ENCODE data around the gene POLR2A.

GRCh38 chr17:7513850-7514419 is 29.8 kb downstream of the POLR2A start:
- no peak for TF ChIP-seq GABPA (IDR thresholded peaks at IDR 0.05 in 1 of 2, conservative IDR thresholded peaks at IDR 0.05 in 1 of 2)
- TF ChIP-seq CTCF (IDR thresholded peaks at IDR 0.05; ENCODE audit: low read depth, low read length, missing input control) = no peak
- no peak for TF ChIP-seq TAF1 (conservative IDR thresholded peaks at IDR 0.05)
- TF ChIP-seq HNF4A (conservative IDR thresholded peaks at IDR 0.05) = no peak
- TF ChIP-seq RXRA (IDR thresholded peaks at IDR 0.05) = no peak
- TF ChIP-seq YY1 (IDR thresholded peaks at IDR 0.05) = no peak
- TF ChIP-seq EGR1 (IDR thresholded peaks at IDR 0.05; ENCODE audit: low read depth in 2 of 2) = no peak
- TF ChIP-seq ZBTB33 (IDR thresholded peaks at IDR 0.05) = no peak
- TF ChIP-seq SP1 (IDR thresholded peaks at IDR 0.05) = no peak
- TF ChIP-seq ATF3 (IDR thresholded peaks at IDR 0.05) = no peak

Data from liver (tissue), 3 donors.